Mucosa of descending colon (tissue), 3 donors: ENCODE results near the gene PTDSS2. TPM values are rescaled to one million over a fixed set of nuclear protein-coding genes. Genes with fewer than 3 reads are reported as not detected.

Experiments used
- ATAC-seq: fragments of 200-7000 bp; cut with Tn5 transposase; one replicate; pipeline ENCODE4 v1.9.1; 2020; ENCODE audit warnings: mild to moderate bottlenecking, moderate library complexity
- DNase-seq, 3 donors: peaks; one replicate each; pipeline ENCODE4 v3.0.0-alpha.2; 2020
- H3K36me3 ChIP-seq: fragments of 200-600 bp; one replicate; pipeline ENCODE4 v1.8.0; 2021; ENCODE audit warnings: low read depth, mild to moderate bottlenecking
- H3K4me1 ChIP-seq: fragments of 200-600 bp; one replicate; pipeline ENCODE4 v1.8.0; 2021; ENCODE audit warnings: low read depth, mild to moderate bottlenecking
- H3K4me3 ChIP-seq: fragments of 200-600 bp; one replicate; pipeline ENCODE4 v1.8.0; 2021; ENCODE audit warnings: mild to moderate bottlenecking
- H3K9me3 ChIP-seq: fragments of 200-600 bp; one replicate; pipeline ENCODE4 v1.8.0; 2021; ENCODE audit warnings: mild to moderate bottlenecking
- intact Hi-C, 2 donors: fragments of 100-400 bp; cut with DNase I in 1 of 2; cut with micrococcal nuclease in 1 of 2; formaldehyde crosslinking; loops; one replicate each; pipeline versions ENCODE4 v1.11.0 to v1.11.1; 2022; cut with DNase I, micrococcal nuclease
- total RNA-seq, 3 donors: library from RNA; stranded (reverse); fragmentation: NEBNext Ultra II Directional in 2 of 3; extraction: Animal tissue kit (Norgen Biotek cat#: 25700) in 2 of 3; gene quantifications; one replicate each; pipeline versions ENCODE4 v1.2.1 to v1.2.4, GENCODE V29; 2021 to 2023
- TF ChIP-seq, protein P1 (sequence below): fragments of 200-600 bp; IDR thresholded peaks from one replicate; pipeline ENCODE4 v1.8.0; 2022; ENCODE audit warnings: antibody characterized with exemption, mild to moderate bottlenecking
- donor health status: DM: no; HTN: no; CAD: no; lungs with moderate emphysema.
- donor health status: DM: no; HTN: no; CAD: no.
- donor health status: DM: no; HTN: yes; CAD: no.

PTDSS2 gene
- total RNA-seq, 3 donors from 2014 or later = 19.2 to 34.8 (median 27.3) TPM

DNA sequence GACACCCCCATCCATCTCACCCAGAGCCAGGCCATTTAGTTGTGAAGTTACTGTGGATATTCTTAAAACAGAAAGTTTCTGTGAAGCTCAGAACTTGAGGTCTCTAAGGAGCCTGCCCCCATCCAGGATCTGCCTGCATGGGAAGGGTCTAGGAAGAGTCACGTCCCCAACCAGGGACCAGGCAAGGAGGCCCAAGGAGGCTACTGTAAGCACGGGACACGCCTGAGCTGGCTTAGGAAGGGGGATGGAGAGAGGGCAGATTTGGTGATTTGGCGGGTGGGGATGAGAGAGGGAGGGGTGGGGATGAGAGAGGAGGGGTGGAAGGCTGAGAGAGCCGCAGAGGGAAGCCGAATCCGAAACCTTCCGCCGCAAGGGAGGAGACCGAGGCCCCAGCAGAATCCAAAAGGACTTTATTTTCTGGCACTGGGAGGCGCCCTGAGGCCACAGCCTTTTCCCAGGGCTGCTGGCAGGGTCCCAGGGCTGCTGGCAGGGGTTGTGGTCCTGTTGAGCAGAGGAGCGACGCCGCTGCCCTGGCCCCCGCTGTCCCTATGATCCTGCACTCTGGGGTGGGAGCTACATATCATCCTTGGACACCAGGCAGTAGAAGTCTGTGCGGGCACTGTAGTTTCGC is 44.6 kb upstream of the PTDSS2 start:
- peak in 2 of 3 donors; percentile 62 to 63 for DNase-seq
- intact Hi-C loops = no loop called here
- Histone ChIP-seq H3K36me3 (no peaks in the 10 kb centered on the region), H3K4me1 (peaks cover 13% of the 10 kb centered on the region), H3K9me3 (no peaks in the 10 kb centered on the region), H3K4me3 (no peak overlapping the region)
- TF ChIP-seq, protein P1, sequence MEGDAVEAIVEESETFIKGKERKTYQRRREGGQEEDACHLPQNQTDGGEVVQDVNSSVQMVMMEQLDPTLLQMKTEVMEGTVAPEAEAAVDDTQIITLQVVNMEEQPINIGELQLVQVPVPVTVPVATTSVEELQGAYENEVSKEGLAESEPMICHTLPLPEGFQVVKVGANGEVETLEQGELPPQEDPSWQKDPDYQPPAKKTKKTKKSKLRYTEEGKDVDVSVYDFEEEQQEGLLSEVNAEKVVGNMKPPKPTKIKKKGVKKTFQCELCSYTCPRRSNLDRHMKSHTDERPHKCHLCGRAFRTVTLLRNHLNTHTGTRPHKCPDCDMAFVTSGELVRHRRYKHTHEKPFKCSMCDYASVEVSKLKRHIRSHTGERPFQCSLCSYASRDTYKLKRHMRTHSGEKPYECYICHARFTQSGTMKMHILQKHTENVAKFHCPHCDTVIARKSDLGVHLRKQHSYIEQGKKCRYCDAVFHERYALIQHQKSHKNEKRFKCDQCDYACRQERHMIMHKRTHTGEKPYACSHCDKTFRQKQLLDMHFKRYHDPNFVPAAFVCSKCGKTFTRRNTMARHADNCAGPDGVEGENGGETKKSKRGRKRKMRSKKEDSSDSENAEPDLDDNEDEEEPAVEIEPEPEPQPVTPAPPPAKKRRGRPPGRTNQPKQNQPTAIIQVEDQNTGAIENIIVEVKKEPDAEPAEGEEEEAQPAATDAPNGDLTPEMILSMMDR = no peak
- no peak for ATAC-seq

GRCh38 chr11:405954-406795 is 43.9 kb upstream of the PTDSS2 start:
- ATAC-seq = peak; percentile 2
- peaks cover 13% of the 10 kb centered on the region for H3K4me1 ChIP-seq
- peak overlapping the region; percentile 19 for H3K4me3 ChIP-seq
- intact Hi-C loops = no loop called here
- no peaks in the 10 kb centered on the region for H3K9me3 ChIP-seq
- TF ChIP-seq, protein P1 = no peak
- DNase-seq = peak in 2 of 3 donors; percentile 58 to 70
- H3K36me3 ChIP-seq = no peaks in the 10 kb centered on the region

- intact Hi-C loops = no loop called here
- ATAC-seq = peak; percentile 81
- TF ChIP-seq, protein P1 = no peak
- Histone ChIP-seq H3K4me3 (peak overlapping the region; percentile 19), H3K36me3 (no peaks in the 10 kb centered on the region), H3K9me3 (no peaks in the 10 kb centered on the region), H3K4me1 (peaks cover 13% of the 10 kb centered on the region)
- peak; percentile 83 to 96 (median 91) for DNase-seq
Measured at GRCh38 chr11:406796-407650, 43.1 kb upstream of the PTDSS2 start.

GRCh38 chr11:407651-408123 is 42.4 kb upstream of the PTDSS2 start:
- H3K4me1 ChIP-seq = peaks cover 13% of the 10 kb centered on the region
- no peak for ATAC-seq
- intact Hi-C loops = no loop called here
- H3K36me3 ChIP-seq = no peaks in the 10 kb centered on the region
- no peaks in the 10 kb centered on the region for H3K9me3 ChIP-seq
- DNase-seq = no peak
- H3K4me3 ChIP-seq = no peak overlapping the region
- TF ChIP-seq, protein P1 = no peak
